Chondrocyte (in vitro differentiated cells): Measurements from ENCODE around the gene RASL11A. TPM values are rescaled to one million over a fixed set of nuclear protein-coding genes. Genes with fewer than 3 reads are reported as not detected.
A peak's percentile ranks its signal among the peaks of the same experiment; 100 is the strongest.
"Not testable (repeated sequence)": the region's sequence is repeated elsewhere in the genome, so short reads cannot be mapped to it uniquely, and the experiment has no call there.

ENCODE experiments used
- DNase-seq: peaks from one replicate; pipeline ENCODE4 v3.0.0; 2021; ENCODE audit warnings: mixed read lengths, low spot score
- H3K27ac Mint-ChIP-seq: one replicate; pipeline ENCODE4 v1.8.0; 2021; ENCODE audit warnings: mild to moderate bottlenecking, moderate library complexity, mixed read lengths; ENCODE audit not compliant: unreplicated experiment
- H3K27me3 Mint-ChIP-seq: 2 replicates; pipeline ENCODE4 v1.8.0; 2021; ENCODE audit warnings: low read depth, mixed read lengths
- H3K36me3 Mint-ChIP-seq: 2 replicates; pipeline ENCODE4 v1.8.0; 2021; ENCODE audit warnings: low read depth, mixed read lengths
- H3K4me1 Mint-ChIP-seq: 2 replicates; pipeline ENCODE4 v1.8.0; 2021; ENCODE audit warnings: low read depth, mild to moderate bottlenecking, mixed read lengths
- H3K4me3 Mint-ChIP-seq: one replicate; pipeline ENCODE4 v1.8.0; 2021; ENCODE audit warnings: mild to moderate bottlenecking, moderate library complexity, mixed read lengths; ENCODE audit not compliant: unreplicated experiment
- H3K9me3 Mint-ChIP-seq: 2 replicates; pipeline ENCODE4 v1.8.0; 2021; ENCODE audit warnings: low read depth, mixed read lengths
- CTCF ChIP-seq: fragments of 200-600 bp; sonication (generic); IDR thresholded peaks from 2 replicates; pipeline ENCODE4 v1.5.0; 2021; ENCODE audit warnings: antibody characterized with exemption, mild to moderate bottlenecking, moderate library complexity
- total RNA-seq: library from RNA; stranded (reverse); gene quantifications from 3 replicates; pipeline ENCODE4 v1.2.1, GENCODE V29; 2021

RASL11A gene
- total RNA-seq, 1 donor from 2014 or later, result 3.1 TPM

- Mint-ChIP-seq H3K27ac (no peak overlapping the region), H3K4me1 (peaks cover 6% of the 10 kb centered on the region), H3K9me3 (peaks cover 7% of the 10 kb centered on the region), H3K4me3 (no peak overlapping the region), H3K36me3 (no peaks in the 10 kb centered on the region), H3K27me3 (peaks cover 3% of the 10 kb centered on the region)
- TF ChIP-seq CTCF, result no peak
- DNase-seq, result no peak
These were observed 10.8 kb downstream of the RASL11A start for GRCh38 chr13:27281420-27281819.

GRCh38 chr13:27283906-27284493 is 13.4 kb downstream of the RASL11A start:
- Mint-ChIP-seq H3K4me1 (peaks cover 6% of the 10 kb centered on the region), H3K4me3 (no peak overlapping the region), H3K36me3 (no peaks in the 10 kb centered on the region), H3K27ac (no peak overlapping the region), H3K27me3 (peaks cover 2% of the 10 kb centered on the region), H3K9me3 (peaks cover 7% of the 10 kb centered on the region)
- TF ChIP-seq CTCF, result peak; percentile 70
- DNase-seq, result no peak

GRCh38 chr13:27288392-27288791 is 17.8 kb downstream of the RASL11A start:
- H3K4me3 Mint-ChIP-seq, result no peak overlapping the region

GRCh38 chr13:27289011-27289665 is 18.5 kb downstream of the RASL11A start:
- no peak for DNase-seq
- Mint-ChIP-seq H3K9me3 (peaks cover 6% of the 10 kb centered on the region), H3K4me3 (no peak overlapping the region), H3K4me1 (peaks cover 12% of the 10 kb centered on the region), H3K36me3 (peaks cover 1% of the 10 kb centered on the region), H3K27me3 (peaks cover 16% of the 10 kb centered on the region), H3K27ac (no peak overlapping the region)
- no peak for TF ChIP-seq CTCF

More at GRCh38 chr13:27288392-27288791, 17.8 kb downstream of the RASL11A start:
- no peak for DNase-seq
- peaks cover 9% of the 10 kb centered on the region for H3K27me3 Mint-ChIP-seq
- TF ChIP-seq CTCF, result no peak
- peaks cover 4% of the 10 kb centered on the region for H3K9me3 Mint-ChIP-seq
- H3K4me1 Mint-ChIP-seq, result peaks cover 12% of the 10 kb centered on the region
- peaks cover 1% of the 10 kb centered on the region for H3K36me3 Mint-ChIP-seq
- no peak overlapping the region for H3K27ac Mint-ChIP-seq

GRCh38 chr13:27290715-27291114 is 20.1 kb downstream of the RASL11A start:
- no peak overlapping the region for H3K4me3 Mint-ChIP-seq
- peaks cover 6% of the 10 kb centered on the region for H3K9me3 Mint-ChIP-seq
- no peak for TF ChIP-seq CTCF
- DNase-seq, result no peak
- H3K27me3 Mint-ChIP-seq, result peaks cover 32% of the 10 kb centered on the region
- H3K36me3 Mint-ChIP-seq, result peaks cover 1% of the 10 kb centered on the region
- peaks cover 12% of the 10 kb centered on the region for H3K4me1 Mint-ChIP-seq
- no peak overlapping the region for H3K27ac Mint-ChIP-seq

GRCh38 chr13:27291967-27292366 is 21.3 kb downstream of the RASL11A start:
- H3K27ac Mint-ChIP-seq, DNase-seq, H3K36me3 Mint-ChIP-seq, H3K4me3 Mint-ChIP-seq, H3K9me3 Mint-ChIP-seq: not testable (repeated sequence)
- Mint-ChIP-seq H3K4me1 (peaks cover 12% of the 10 kb centered on the region), H3K27me3 (peaks cover 36% of the 10 kb centered on the region)
